ENCODE results near the gene CHGA.

The CHGA gene, protein sequence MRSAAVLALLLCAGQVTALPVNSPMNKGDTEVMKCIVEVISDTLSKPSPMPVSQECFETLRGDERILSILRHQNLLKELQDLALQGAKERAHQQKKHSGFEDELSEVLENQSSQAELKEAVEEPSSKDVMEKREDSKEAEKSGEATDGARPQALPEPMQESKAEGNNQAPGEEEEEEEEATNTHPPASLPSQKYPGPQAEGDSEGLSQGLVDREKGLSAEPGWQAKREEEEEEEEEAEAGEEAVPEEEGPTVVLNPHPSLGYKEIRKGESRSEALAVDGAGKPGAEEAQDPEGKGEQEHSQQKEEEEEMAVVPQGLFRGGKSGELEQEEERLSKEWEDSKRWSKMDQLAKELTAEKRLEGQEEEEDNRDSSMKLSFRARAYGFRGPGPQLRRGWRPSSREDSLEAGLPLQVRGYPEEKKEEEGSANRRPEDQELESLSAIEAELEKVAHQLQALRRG

DNA sequence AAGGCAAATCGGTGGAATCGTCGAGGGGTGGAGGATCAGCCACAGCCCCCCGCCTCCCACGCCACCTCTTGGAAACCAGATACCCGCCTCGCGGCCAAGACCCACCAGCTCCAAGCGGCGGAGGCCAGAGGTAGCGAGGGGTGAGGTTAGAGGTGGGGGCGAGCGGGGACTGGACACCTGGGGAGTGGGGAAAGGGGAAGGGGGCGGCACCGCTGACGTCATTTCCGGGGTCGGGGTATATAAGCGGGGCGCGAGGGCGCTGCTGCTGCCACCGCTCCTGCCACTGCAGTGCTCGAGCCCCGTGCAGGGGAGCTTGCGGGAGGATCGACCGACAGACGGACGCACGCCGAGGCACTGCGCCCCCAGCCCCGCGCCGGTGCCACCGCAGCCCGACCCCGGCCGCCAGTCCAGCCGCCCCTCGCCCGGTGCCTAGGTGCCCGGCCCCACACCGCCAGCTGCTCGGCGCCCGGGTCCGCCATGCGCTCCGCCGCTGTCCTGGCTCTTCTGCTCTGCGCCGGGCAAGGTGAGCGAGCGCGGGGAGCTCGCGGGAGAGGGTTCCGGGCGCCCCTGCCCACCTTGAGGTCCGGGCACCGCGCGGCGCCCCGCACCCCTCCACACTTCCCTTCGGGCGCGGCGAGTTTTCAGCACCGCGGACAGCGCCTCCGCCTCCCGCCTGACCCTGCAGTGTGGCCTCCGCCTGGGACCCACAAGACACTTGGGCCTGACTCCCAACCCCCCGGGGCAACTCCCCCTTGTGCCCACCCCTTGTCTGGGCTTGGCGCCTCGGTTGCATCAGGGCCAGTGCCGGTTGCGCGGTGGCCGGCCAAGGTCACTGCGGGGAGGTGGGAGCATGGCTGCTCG lies at the start of gene CHGA:
Gene CHGA, plus strand, starts transcription at position 268 of the 861 bp plus-strand sequence. Its CDS starts 210 bp downstream, at position 478.
- peak; percentile 31 for DNase-seq

DNA sequence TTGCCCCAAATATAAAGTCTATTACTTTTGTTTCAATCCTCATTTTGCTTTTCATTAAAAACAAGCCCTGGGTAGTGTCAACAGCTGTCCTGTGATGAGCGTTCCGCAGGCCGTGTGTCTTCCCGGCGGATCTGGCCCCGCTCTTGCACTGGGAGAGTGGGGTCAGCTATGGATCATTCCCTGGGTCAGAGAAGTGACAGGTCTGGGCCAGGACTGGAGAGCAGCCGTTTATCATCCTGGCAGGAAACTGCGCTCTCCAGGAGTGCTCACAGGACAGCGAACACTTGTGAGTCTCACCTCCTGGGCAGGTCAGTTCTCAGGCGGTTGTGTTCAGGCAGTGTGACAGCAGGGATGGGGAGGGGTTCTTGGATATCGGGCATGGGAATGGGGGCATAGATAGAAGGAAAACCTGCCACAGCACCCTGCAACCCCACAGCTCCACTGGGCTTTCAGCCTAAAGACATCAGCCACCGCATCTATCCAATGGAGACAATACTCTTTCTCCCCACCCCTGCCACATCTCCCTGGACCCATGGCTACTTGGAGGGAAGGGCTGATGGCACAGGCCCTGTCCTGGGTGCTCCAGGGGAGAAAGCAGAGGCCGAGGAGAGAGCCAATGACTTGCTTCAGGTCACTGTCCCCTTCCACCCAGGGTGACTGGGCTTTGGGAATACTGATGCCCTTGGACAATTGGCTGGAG lies 47.8 kb upstream of the CHGA start:
- DNase-seq = no peak

GRCh38 chr14:92877757-92878431 lies 45.1 kb upstream of the CHGA start:
- DNase-seq = no peak

- no peak for DNase-seq
Observed at GRCh38 chr14:92880351-92880750, 42.6 kb upstream of the CHGA start.

DNA sequence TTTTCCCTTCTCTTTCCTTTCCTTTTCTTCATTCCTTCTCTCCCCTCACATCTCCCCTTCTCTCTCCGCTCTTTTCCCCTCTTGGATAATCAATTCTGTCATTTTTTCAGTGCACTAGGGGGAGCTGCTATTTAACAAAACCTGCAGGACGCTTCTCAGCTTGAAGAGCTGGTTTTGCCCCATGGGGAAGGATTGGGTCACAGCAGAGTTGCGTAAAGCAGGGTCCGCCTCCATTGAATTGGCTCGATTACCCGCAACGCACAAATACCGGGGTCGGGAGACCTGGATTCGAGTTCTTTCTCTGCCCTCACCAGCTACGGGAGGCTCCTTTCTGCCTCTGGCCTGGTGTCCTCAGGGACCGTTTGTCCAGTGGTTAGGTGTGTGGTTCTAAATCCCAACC lies 42.1 kb upstream of the CHGA start:
- DNase-seq = no peak

GRCh38 chr14:92883066-92883465 lies 39.9 kb upstream of the CHGA start:
- DNase-seq = no peak

GRCh38 chr14:92884410-92884809 lies 38.5 kb upstream of the CHGA start:
- no peak for DNase-seq

- no peak for DNase-seq
Observed at GRCh38 chr14:92885279-92886061, 37.5 kb upstream of the CHGA start.

- no peak for DNase-seq
Observed at GRCh38 chr14:92886337-92886736, 36.6 kb upstream of the CHGA start.

- DNase-seq = no peak
Observed at GRCh38 chr14:92887157-92887556, 35.8 kb upstream of the CHGA start.

DNA sequence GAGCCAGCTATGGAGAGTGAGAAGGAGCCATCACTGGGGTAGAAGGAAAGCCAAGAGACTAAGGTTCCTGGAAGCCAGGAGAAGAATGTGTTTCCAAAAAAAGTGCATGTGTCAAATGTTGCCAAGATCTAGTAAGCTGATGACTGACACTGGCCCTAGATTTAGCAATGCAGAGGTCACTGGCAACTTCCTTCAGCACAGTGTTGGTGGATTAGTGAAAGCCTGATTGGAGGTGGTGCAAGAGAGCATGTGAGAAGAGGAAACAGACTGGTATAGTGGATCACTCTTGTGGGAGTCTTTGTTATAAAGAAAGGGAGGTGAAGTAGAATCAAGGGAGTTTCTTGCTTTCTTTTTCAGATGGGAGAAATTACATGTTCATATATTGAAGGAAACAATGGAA lies 34.1 kb upstream of the CHGA start:
- no peak for DNase-seq

- no peak for DNase-seq
Observed at GRCh38 chr14:92890830-92891588, 31.9 kb upstream of the CHGA start.

GRCh38 chr14:92892589-92892988 lies 30.4 kb upstream of the CHGA start:
- DNase-seq = no peak

- no peak for DNase-seq
Observed at GRCh38 chr14:92895352-92895878, 27.5 kb upstream of the CHGA start.

DNA sequence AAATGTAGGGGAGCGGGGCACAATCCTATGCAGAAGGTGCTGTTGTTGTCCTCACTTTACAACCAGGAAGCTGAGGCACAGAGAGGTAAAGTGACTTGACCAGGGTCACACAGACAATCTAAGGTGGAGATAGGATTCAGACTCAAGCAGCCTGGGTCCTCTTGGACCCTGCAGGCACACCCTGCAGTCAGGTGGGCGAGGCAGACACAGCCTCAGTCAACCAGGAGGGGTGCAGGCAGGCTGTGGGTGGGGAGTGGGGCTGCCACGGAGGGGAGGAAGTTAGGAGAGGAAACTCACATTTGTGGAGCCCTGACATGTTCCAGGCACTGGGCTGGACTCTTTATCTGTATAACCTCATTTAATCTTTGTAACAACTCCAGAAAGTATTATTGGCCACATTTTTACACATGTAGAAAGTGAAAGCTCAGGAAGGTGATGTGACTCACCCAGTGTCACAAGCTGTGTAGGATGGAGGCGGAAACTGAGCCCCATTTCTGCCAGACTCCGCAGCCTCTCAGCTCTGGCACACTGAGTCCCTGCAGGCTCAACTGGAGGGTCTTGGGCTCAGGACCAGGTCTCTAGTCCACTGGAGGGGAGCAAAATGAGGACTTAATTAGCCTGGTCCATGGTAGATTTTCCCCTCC lies 24.9 kb upstream of the CHGA start:
- peak; percentile 71 for DNase-seq

DNA sequence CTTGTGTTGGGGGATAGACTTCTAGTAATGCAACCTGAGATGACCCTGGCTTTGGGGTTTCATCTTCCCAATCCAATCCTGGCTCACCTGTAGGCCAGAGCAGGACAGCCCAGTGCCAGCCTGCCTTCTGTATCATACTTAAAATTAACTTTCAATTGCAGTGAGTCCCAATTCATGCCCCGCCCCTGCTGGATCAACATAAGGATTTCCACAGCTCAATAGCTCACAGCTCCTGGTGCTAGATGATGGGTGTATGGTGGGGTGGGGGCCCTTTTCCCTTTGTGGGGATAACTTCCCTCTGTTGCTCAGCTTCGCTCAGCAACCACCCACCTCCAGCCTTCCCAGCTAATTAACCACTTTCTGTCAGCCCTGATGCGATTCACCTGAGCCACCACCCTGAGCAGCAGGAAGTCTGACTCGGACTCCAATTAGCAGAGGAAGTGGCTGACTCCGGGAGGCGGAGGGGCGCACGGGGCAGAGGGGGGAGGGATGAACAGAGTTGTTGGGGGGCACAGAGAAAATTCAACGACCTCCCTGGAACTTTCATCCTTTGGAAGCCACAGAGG lies 24.3 kb upstream of the CHGA start:
- peak; percentile 15 for DNase-seq

DNA sequence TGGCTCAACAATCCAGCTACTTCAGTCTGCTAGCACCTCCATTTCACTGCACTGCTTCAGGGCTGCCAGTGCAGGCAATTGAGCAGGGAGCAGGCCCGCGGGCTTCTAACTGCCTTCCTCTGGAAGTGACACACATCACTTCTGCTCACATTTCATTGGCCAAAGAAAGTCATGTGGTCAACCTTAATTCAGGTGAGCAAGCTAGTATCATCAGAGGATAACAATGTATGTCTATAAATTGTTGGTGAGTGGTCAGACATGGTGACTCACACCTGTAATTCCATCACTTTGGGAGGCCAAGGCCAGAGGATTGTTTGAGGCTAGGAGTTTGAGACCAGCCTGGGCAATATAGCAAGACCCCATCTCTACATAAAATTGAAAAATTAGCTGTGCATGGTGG lies 22.3 kb upstream of the CHGA start:
- DNase-seq = no peak

DNA sequence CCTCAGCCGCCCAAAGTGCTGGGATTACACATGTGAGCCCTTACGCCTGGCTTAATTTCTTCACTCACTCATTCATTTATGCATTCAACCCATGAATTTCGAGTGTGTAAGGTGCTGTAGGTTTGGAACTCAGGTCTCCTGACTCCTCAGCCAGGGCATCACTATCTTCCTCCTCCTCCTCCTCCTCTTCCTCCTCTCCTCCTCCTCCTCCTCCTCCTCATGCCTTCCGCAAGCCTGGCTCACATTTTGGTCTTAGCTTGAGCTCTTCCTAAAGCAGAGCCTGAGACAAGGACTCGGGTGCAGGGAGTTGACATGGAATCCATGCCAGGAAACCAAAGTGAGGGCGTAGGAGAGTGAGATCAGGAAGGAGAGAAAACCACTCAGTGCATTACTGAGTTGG lies 20.8 kb upstream of the CHGA start:
- DNase-seq = no peak

DNA sequence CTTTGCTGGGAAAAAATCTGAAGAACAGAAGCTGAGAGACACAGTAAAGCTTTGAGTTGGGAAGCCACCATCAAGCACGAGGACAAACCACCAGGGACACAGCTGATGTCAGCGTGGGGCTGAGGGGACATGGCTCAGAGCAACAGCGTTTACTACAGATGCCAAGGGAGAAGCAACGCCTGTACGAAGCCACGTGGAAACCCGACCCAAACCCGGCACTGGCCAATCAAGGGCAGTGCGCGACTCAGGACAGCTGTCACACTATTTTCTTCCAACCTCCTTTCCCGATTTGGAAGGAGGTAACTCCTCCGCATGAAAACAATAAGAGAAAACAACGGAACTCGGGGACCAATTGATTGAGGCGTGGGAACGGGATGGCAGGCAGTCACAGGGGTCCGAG lies 20.2 kb upstream of the CHGA start:
- DNase-seq = no peak

- DNase-seq = no peak
Observed at GRCh38 chr14:92903359-92903758, 19.6 kb upstream of the CHGA start.
